ENCODE results near the gene ATP2C1. TPM values are rescaled to one million over a fixed set of nuclear protein-coding genes. Genes with fewer than 3 reads are reported as not detected.

ATP2C1 gene
- total RNA-seq, 6 experiments from 2014 or later: 19.2 to 44.0 (median 27.5) TPM

DNA sequence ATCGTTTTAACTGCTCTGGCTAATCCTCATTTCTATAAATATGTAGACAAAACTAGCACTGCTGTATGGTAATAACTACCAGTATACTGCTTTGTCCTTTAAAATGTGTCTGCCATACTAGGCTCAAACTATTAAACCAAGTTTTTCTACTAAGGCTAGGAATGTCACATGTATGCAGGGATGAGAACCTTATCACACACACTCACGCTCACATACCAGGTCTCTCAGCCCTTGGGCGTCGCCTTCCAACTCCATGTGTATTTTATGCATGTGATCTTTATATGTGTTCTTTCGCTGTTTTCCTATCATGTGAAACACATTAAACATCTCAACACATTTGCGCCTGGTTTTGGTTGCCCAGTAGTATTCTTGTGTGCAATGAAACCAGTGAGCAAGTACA lies 32.6 kb downstream of the ATP2C1 start:
- intact Hi-C loops (cut with DNase I): no loop called here
- no peaks in the 10 kb centered on the region for H3K9me3 ChIP-seq
- no peaks in the 10 kb centered on the region for H3K4me1 ChIP-seq
- no peak overlapping the region for H3K27ac ChIP-seq
- WGBS (ENCODE audit: insufficient coverage, low coverage, low lambda C conversion rate, missing lambda C conversion rate): 79% methylated on average over 6 of the region's 6 CpGs
- H3K27me3 ChIP-seq: no peaks in the 10 kb centered on the region
- peaks cover 0 to 5% (median 0%) of the 10 kb centered on the region in 4 donors for H3K36me3 ChIP-seq
- DNase-seq: no peak
- TF ChIP-seq, protein P1, sequence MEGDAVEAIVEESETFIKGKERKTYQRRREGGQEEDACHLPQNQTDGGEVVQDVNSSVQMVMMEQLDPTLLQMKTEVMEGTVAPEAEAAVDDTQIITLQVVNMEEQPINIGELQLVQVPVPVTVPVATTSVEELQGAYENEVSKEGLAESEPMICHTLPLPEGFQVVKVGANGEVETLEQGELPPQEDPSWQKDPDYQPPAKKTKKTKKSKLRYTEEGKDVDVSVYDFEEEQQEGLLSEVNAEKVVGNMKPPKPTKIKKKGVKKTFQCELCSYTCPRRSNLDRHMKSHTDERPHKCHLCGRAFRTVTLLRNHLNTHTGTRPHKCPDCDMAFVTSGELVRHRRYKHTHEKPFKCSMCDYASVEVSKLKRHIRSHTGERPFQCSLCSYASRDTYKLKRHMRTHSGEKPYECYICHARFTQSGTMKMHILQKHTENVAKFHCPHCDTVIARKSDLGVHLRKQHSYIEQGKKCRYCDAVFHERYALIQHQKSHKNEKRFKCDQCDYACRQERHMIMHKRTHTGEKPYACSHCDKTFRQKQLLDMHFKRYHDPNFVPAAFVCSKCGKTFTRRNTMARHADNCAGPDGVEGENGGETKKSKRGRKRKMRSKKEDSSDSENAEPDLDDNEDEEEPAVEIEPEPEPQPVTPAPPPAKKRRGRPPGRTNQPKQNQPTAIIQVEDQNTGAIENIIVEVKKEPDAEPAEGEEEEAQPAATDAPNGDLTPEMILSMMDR (IDR thresholded peaks at IDR 0.05): no peak
- no peak for TF ChIP-seq POLR2A (IDR thresholded peaks at IDR 0.05)
- ATAC-seq: no peak
- no peak overlapping the region for H3K4me3 ChIP-seq

DNA sequence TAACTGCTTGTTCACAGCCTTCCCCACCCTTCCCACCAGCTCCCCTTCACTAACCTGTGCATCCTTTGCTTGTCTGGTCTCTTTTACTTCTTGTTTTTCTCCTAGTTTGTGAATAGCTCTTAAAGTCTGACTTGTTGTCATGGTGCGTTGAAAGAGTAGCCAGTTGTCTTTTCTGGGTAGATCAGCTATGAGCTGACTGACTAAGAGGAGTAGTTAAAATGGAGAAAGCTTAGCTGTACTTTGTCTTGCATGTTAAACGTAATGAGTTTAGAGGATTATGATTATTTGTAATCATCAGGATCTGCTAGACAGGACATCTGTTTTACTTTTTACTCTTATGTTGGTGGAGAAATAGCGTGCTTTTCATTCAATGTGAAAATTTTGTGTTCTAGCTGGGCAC lies 35.9 kb downstream of the ATP2C1 start:
- no peaks in the 10 kb centered on the region for H3K9me3 ChIP-seq
- peaks cover 0 to 5% (median 0%) of the 10 kb centered on the region in 4 donors for H3K36me3 ChIP-seq
- TF ChIP-seq, protein P1 (IDR thresholded peaks at IDR 0.05): no peak
- TF ChIP-seq POLR2A (IDR thresholded peaks at IDR 0.05): no peak
- no peak overlapping the region for H3K4me3 ChIP-seq
- intact Hi-C loops (cut with DNase I): no loop called here
- no peak for DNase-seq
- no peaks in the 10 kb centered on the region for H3K4me1 ChIP-seq
- no peak for ATAC-seq
- WGBS (ENCODE audit: insufficient coverage, low coverage, low lambda C conversion rate, missing lambda C conversion rate): 65% methylated on average over 3 of the region's 3 CpGs
- H3K27me3 ChIP-seq: no peaks in the 10 kb centered on the region
- H3K27ac ChIP-seq: no peak overlapping the region

DNA sequence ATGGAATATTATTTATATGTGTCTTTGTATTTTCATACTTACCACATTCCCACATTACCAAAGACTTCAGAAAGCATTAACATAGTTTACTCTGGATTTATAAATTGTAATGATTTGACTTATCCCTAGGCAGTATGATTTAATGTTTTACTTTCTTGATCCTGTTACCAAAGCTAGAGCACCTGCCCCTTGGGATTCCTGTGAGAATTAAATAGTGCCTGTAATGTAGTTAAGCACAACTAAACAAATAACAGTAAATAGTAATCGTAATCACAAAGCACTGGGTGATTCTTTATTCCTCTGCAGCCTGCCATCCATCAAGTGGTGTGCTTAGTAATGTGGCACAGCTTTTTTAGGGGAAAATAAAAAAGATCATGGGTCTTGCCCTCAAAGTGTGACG lies 39.1 kb downstream of the ATP2C1 start:
- 76% methylated on average over 2 of the region's 2 CpGs for WGBS (ENCODE audit: insufficient coverage, low coverage, low lambda C conversion rate, missing lambda C conversion rate)
- Histone ChIP-seq H3K27ac (no peak overlapping the region), H3K4me3 (no peak overlapping the region), H3K27me3 (no peaks in the 10 kb centered on the region), H3K4me1 (no peaks in the 10 kb centered on the region), H3K9me3 (no peaks in the 10 kb centered on the region), H3K36me3 (peaks cover 0 to 5% (median 0%) of the 10 kb centered on the region in 4 donors)
- no peak for DNase-seq
- TF ChIP-seq, protein P1 (IDR thresholded peaks at IDR 0.05): no peak
- no peak for TF ChIP-seq POLR2A (IDR thresholded peaks at IDR 0.05)
- intact Hi-C loops (cut with DNase I): no loop called here
- no peak for ATAC-seq

DNA sequence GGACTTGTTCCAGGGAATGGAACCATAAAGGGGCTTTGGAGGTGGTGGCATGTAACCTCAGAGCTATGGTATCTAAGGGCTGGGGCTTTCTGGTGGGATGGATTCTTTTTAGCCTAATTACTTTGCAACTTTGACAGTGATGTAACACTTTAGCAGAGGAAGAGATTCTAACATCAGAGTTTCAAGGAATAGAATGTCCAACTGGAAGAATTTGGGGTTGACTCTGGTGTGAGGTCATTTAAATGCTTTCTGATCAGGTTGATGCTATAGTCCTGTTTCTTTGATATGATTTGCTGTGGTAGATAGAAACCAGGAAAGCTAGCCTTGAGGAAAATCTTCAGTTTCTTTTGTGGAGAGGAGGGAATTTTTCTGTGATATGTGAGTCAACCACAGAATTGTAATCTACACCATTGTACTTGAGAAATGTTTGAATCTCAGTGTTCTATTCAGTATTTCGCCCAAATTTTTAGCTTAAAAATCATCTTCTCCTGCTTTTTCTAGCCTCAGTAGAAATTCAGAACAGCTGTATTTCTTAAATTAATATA lies 40.0 kb downstream of the ATP2C1 start:
- ATAC-seq: no peak
- WGBS (ENCODE audit: insufficient coverage, low coverage, low lambda C conversion rate, missing lambda C conversion rate): 91% methylated on average over 1 of the region's 1 CpG

More for the DNA sequence above, 40.0 kb downstream of the ATP2C1 start:
- TF ChIP-seq POLR2A (IDR thresholded peaks at IDR 0.05): no peak
- TF ChIP-seq, protein P1 (IDR thresholded peaks at IDR 0.05): no peak
- Histone ChIP-seq H3K4me3 (no peak overlapping the region), H3K36me3 (peaks cover 0 to 5% (median 0%) of the 10 kb centered on the region in 4 donors), H3K9me3 (no peaks in the 10 kb centered on the region), H3K4me1 (no peaks in the 10 kb centered on the region), H3K27ac (no peak overlapping the region), H3K27me3 (no peaks in the 10 kb centered on the region)
- intact Hi-C loops (cut with DNase I): no loop called here
- no peak for DNase-seq
